ENCODE measurements around the gene BFSP2. TPM values are rescaled to one million over a fixed set of nuclear protein-coding genes. Genes with fewer than 3 reads are reported as not detected.

BFSP2 gene
- total and polyA plus RNA-seq, 7 donors = 2.5 TPM; not detected in 6

GRCh38 chr3:133448478-133449122 lies 48.7 kb downstream of the BFSP2 start:
- WGBS, 2 donors = 53 to 59% methylated on average over 4 of the region's 4 CpGs
- intact Hi-C loops (cut with DNase I) = no loop called here
- H3K27me3 ChIP-seq = no peaks in the 10 kb centered on the region
- H3K36me3 ChIP-seq = no peaks in the 10 kb centered on the region
- H3K9me3 ChIP-seq = no peaks in the 10 kb centered on the region
- TF ChIP-seq CTCF (IDR thresholded peaks at IDR 0.05) (no peak), EP300 (IDR thresholded peaks at IDR 0.05) (no peak), POLR2AphosphoS5 (IDR thresholded peaks at IDR 0.05) (no peak), POLR2A (IDR thresholded peaks at IDR 0.05) (no peak)
- H3K4me3 ChIP-seq = no peak overlapping the region
- no peak for DNase-seq
- H3K4me1 ChIP-seq = no peaks in the 10 kb centered on the region
- no peak overlapping the region for H3K27ac ChIP-seq

- no peak for DNase-seq
- H3K27me3 ChIP-seq = no peaks in the 10 kb centered on the region
- intact Hi-C loops (cut with DNase I) = no loop called here
- TF ChIP-seq POLR2AphosphoS5 (IDR thresholded peaks at IDR 0.05) (no peak), POLR2A (IDR thresholded peaks at IDR 0.05) (no peak), CTCF (IDR thresholded peaks at IDR 0.05) (no peak), EP300 (IDR thresholded peaks at IDR 0.05) (no peak)
- H3K4me1 ChIP-seq = no peaks in the 10 kb centered on the region
- H3K36me3 ChIP-seq = no peaks in the 10 kb centered on the region
- H3K27ac ChIP-seq = no peak overlapping the region
- 82 to 94% methylated on average over 3 of the region's 3 CpGs for WGBS, 2 donors
- no peak overlapping the region for H3K4me3 ChIP-seq
- no peaks in the 10 kb centered on the region for H3K9me3 ChIP-seq
Observed at GRCh38 chr3:133451309-133451708, 51.5 kb downstream of the BFSP2 start.

- no peaks in the 10 kb centered on the region for H3K9me3 ChIP-seq
- intact Hi-C loops (cut with DNase I) = no loop called here
- no peak for DNase-seq
- no peaks in the 10 kb centered on the region for H3K4me1 ChIP-seq
- no peak for TF ChIP-seq EP300 (IDR thresholded peaks at IDR 0.05)
- TF ChIP-seq CTCF (IDR thresholded peaks at IDR 0.05) = no peak
- TF ChIP-seq POLR2AphosphoS5 (IDR thresholded peaks at IDR 0.05) = no peak
- TF ChIP-seq POLR2A (IDR thresholded peaks at IDR 0.05) = no peak
- H3K27me3 ChIP-seq = no peaks in the 10 kb centered on the region
- H3K27ac ChIP-seq = no peak overlapping the region
- 81 to 90% methylated on average over 5 of the region's 5 CpGs for WGBS, 2 donors
- H3K4me3 ChIP-seq = no peak overlapping the region
- H3K36me3 ChIP-seq = no peaks in the 10 kb centered on the region
Observed at GRCh38 chr3:133452641-133453319, 52.9 kb downstream of the BFSP2 start.

- H3K27me3 ChIP-seq = no peaks in the 10 kb centered on the region
- H3K27ac ChIP-seq = no peak overlapping the region
- no peaks in the 10 kb centered on the region for H3K36me3 ChIP-seq
- H3K9me3 ChIP-seq = no peaks in the 10 kb centered on the region
- DNase-seq = no peak
- H3K4me1 ChIP-seq = no peaks in the 10 kb centered on the region
- whole genome bisulfite sequencing, 2 donors = 88 to 89% methylated on average over 3 of the region's 3 CpGs
- intact Hi-C loops (cut with DNase I) = no loop called here
- H3K4me3 ChIP-seq = no peak overlapping the region
- no peak for TF ChIP-seq POLR2AphosphoS5 (IDR thresholded peaks at IDR 0.05)
- no peak for TF ChIP-seq EP300 (IDR thresholded peaks at IDR 0.05)
- TF ChIP-seq CTCF (IDR thresholded peaks at IDR 0.05) = no peak
- no peak for TF ChIP-seq POLR2A (IDR thresholded peaks at IDR 0.05)
Observed at GRCh38 chr3:133453383-133453782, 53.5 kb downstream of the BFSP2 start.
